NT2/D1 (cell line): Measurements from ENCODE around the gene CTSH.

Source experiments
- SUZ12 ChIP-seq: IDR thresholded peaks from 2 replicates; pipeline ENCODE4 v1.6.1; 2011; ENCODE audit not compliant: insufficient read length, insufficient read depth; ENCODE audit errors: extremely low read depth
- ZNF274 ChIP-seq: IDR thresholded peaks from 2 replicates; pipeline ENCODE4 v1.6.1; 2011; ENCODE audit warnings: mild to moderate bottlenecking, low read depth, low read length

GRCh38 chr15:78944202-78944625, 632 bp downstream of the CTSH start:
- TF ChIP-seq ZNF274 (no peak), SUZ12 (no peak)
